HG02885 (cell line): Measurements from ENCODE around the gene CCDC27.

ENCODE experiments used
- ATAC-seq: cut with Tn5 transposase; IDR thresholded peaks from one replicate; pipeline ENCODE4 v1.9.1; 2021; ENCODE audit warnings: mild to moderate bottlenecking; ENCODE audit not compliant: unreplicated experiment, poor library complexity

The CCDC27 gene

DNA sequence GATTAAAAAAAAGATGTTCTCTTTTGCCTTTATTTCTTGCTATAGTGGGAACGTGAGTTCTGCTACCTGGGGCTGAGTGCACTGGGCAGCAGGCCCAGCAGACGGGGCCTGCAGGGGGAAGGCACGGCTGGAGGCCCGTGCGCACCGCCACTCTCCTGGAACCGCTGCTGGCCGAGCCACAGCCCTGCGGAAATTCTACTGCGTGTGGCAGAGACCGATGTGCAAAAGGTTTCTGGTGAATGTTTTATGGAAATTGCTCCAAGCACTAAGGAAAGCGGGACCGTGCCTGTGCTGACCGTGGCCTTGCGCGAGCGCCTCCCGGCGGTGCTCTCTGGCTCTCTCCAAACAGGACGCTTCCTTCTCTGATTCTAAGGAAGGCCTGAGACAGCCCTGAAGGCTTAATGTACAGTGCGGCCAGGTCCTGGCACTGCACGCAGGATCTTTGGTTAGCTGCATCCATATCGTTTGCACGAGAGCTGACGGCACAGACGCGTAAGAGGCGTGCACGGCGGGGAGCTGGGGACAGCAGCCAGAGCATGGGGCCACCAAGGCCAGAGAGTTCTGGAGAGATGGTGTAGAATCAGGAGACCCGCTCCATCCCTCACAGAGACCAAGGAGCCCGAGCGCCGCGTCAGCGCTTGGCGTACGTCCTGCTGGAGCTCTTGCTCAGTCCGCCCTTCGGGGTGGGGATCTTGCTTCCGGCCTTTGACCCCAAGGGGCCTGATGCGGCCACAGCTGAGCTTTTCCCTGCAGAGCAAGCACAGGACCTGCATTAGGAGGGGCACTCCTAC lies 62.7 kb downstream of the CCDC27 start:
- no peak for ATAC-seq

- ATAC-seq, result no peak
Measured at GRCh38 chr1:3816331-3817137, 64.3 kb downstream of the CCDC27 start.

- ATAC-seq, result no peak
Measured at GRCh38 chr1:3817138-3817740, 65.0 kb downstream of the CCDC27 start.

DNA sequence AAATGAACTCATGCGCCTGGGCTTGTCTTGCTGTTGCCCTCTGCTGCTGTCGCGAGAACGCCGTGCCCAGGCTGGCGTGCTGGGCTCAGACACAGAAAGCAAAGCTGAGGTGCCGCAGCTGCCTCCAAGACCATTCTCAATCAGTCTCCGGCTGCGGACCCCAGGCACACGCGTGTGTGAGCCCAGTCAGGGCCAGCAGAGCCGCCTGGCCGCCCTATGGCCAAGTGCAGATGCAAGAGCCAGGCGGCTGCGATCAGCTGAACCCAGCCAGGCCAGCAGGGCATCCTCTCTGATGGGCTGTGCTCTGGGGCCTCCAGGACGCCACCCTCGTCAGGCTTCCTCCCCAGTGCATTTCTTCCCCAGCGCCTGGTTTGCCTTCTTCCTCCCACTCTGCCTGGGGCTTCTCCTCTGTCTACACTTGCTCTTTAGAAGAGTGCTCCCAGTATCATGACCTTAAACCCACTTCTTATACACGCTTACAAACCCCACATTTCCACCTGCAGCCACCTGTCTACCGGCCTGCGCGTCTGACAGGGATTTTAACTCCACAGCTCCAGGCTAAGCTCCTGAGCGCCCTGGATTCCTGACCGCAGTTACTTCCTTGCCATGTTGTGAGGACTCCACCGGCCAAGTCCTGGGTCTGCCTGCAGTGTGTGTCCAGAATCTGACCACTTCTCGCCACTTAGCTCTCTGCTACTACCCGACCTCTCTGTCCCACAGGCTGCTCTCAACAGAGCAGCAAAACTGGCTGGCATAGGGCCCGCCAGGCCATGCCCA lies 65.8 kb downstream of the CCDC27 start:
- no peak for ATAC-seq

DNA sequence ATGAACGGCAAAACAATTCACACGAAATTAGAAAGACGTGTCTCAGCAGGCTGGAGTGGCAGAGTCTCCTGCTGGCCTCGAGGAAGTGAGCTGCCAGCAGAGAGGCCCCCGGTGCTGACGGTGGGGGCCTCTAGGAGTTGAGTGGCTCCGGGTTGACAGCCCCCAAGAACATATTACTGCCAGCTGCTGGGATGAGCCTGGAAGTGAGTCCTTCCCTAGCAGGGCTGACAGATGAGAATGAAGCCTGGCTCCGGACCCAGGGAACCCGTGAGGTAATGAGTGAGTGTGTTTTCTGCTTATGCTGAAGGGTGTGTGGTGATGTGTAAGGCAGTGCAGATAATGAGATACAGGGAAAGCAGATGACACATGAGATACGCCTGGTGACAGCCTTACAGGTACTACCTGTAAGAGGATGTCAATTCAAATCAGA lies 67.5 kb downstream of the CCDC27 start:
- no peak for ATAC-seq

DNA sequence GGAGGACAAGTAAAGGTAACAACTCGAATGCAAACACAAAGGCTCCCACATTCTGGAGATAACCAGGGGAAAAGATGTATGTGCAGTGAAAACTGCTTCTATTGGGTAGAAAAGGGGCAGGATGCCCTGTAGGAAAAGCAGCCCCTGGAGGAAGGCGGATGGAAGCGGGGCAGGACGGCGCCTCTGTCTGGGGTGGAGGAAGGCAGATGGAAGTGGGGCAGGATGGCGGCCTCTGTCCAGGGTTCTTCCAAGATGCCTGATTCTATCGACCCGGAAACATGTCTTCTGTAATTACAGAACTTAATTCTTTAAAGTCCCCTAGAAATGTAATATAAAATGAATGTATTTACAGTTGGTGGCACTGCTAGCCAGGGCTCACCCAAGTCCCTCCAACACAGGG lies 68.1 kb downstream of the CCDC27 start:
- no peak for ATAC-seq

DNA sequence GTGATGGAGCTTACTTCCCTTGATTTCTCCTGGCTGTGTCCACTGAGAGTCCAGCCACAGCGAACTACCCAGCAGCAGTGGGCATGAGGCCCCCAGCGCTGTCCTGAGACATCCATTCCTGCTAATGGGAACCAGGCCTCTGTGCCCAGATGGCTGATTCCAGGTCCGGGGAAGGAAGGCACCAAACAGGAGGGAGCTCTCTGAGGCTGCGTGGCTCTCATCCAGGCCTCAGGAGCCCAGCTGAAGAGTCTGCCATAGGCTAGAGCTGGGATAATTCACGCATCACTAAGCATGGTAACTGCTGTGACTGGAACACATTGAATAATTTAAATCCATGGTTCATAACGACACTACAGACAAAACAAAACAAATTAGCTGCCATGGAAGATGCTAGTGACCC lies 68.8 kb downstream of the CCDC27 start:
- no peak for ATAC-seq
